NCI-H1048 (cell line): Measurements from ENCODE around the gene ZCCHC7.
A peak's percentile ranks its signal among the peaks of the same experiment; 100 is the strongest.
"Not testable (repeated sequence)": the region's sequence is repeated elsewhere in the genome, so short reads cannot be mapped to it uniquely, and the experiment has no call there.

Source experiments
- DNase-seq: peaks from one replicate; lab custom pipeline; 2025; lab: John Stamatoyannopoulos, UW

The ZCCHC7 gene

GRCh38 chr9:37119907-37120842, at the start of gene ZCCHC7:
Gene ZCCHC7, plus strand, starts transcription at chr9:37120574.
- peak; percentile 81 for DNase-seq

- not testable (repeated sequence) for DNase-seq
Measured at GRCh38 chr9:37074790-37075189, 45.6 kb upstream of the ZCCHC7 start.

GRCh38 chr9:37079370-37080164, 40.8 kb upstream of the ZCCHC7 start:
- peak; percentile 79 for DNase-seq

- not testable (repeated sequence) for DNase-seq
Measured at GRCh38 chr9:37080165-37080628, 40.2 kb upstream of the ZCCHC7 start.

GRCh38 chr9:37081507-37081906, 38.9 kb upstream of the ZCCHC7 start:
- not testable (repeated sequence) for DNase-seq

GRCh38 chr9:37082214-37082765, 38.1 kb upstream of the ZCCHC7 start:
- DNase-seq = no peak

- DNase-seq = no peak
Measured at GRCh38 chr9:37083654-37084053, 36.7 kb upstream of the ZCCHC7 start.

- DNase-seq = no peak
Measured at GRCh38 chr9:37085233-37085632, 35.1 kb upstream of the ZCCHC7 start.

- DNase-seq = not testable (repeated sequence)
Measured at GRCh38 chr9:37092714-37093295, 27.6 kb upstream of the ZCCHC7 start.

GRCh38 chr9:37094751-37095150, 25.6 kb upstream of the ZCCHC7 start:
- no peak for DNase-seq

- no peak for DNase-seq
Measured at GRCh38 chr9:37096628-37097027, 23.7 kb upstream of the ZCCHC7 start.

GRCh38 chr9:37097294-37097693, 23.1 kb upstream of the ZCCHC7 start:
- DNase-seq = no peak

GRCh38 chr9:37100327-37100726, 20.0 kb upstream of the ZCCHC7 start:
- DNase-seq = no peak

- no peak for DNase-seq
Measured at GRCh38 chr9:37100741-37101140, 19.6 kb upstream of the ZCCHC7 start.

- DNase-seq = no peak
Measured at GRCh38 chr9:37102486-37102885, 17.9 kb upstream of the ZCCHC7 start.

- DNase-seq = no peak
Measured at GRCh38 chr9:37104183-37104889, 16.0 kb upstream of the ZCCHC7 start.

GRCh38 chr9:37105234-37105633, 15.1 kb upstream of the ZCCHC7 start:
- DNase-seq = no peak

GRCh38 chr9:37107701-37108100, 12.7 kb upstream of the ZCCHC7 start:
- DNase-seq = no peak

GRCh38 chr9:37114442-37114841, 5.9 kb upstream of the ZCCHC7 start:
- DNase-seq = not testable (repeated sequence)

- no peak for DNase-seq
Measured at GRCh38 chr9:37117956-37118355, 2.4 kb upstream of the ZCCHC7 start.

- no peak for DNase-seq
Measured at GRCh38 chr9:37119360-37119759, 1.0 kb upstream of the ZCCHC7 start.
